Lower leg skin (tissue), 3 donors: ENCODE measurements around the gene VWA8.

Experiments
- POLR2A ChIP-seq, 2 donors: fragments of 450-650 bp; IDR thresholded peaks; one replicate each; pipeline ENCODE4 v1.6.1; 2016 to 2017; ENCODE audit warnings: antibody characterized with exemption in 2 of 2, mild to moderate bottlenecking in 1 of 2, moderate library complexity in 1 of 2
- TF ChIP-seq, protein P1 (sequence below), 3 donors: fragments of 450-650 bp; IDR thresholded peaks; one replicate each; pipeline ENCODE4 v1.5.1; 2016; ENCODE audit warnings: antibody characterized with exemption in 3 of 3, mild to moderate bottlenecking in 3 of 3, moderate library complexity in 2 of 3

DNA sequence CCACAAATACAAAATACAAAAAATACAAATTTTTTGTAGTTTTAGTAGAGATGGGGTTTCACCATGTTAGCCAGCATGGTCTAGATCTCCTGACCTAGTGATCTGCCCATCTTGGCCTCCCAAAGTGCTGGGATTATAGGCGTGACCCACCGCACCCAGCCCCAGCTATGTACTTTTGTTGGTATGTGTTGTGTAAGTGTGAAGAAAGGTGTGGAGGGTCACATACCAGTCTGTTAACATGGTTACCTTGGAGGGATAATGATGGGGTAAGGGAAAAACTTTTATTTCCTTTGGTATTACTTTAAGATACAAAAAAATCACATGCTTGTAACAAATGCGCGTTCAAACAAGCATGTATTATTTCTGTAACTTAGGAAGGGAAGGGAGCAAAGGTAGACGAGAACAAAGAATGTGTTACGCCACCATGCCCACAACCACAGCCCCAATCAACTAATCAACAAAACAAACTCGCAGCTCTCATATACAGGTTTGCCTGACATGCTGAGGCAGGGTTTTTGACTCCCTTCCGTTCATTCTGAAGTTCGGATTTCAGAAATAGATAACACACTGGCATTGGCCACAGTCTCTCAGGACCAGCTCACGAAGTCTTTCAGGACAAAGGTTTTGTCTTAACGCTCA lies 13.5 kb upstream of the VWA8 start:
- TF ChIP-seq, protein P1, sequence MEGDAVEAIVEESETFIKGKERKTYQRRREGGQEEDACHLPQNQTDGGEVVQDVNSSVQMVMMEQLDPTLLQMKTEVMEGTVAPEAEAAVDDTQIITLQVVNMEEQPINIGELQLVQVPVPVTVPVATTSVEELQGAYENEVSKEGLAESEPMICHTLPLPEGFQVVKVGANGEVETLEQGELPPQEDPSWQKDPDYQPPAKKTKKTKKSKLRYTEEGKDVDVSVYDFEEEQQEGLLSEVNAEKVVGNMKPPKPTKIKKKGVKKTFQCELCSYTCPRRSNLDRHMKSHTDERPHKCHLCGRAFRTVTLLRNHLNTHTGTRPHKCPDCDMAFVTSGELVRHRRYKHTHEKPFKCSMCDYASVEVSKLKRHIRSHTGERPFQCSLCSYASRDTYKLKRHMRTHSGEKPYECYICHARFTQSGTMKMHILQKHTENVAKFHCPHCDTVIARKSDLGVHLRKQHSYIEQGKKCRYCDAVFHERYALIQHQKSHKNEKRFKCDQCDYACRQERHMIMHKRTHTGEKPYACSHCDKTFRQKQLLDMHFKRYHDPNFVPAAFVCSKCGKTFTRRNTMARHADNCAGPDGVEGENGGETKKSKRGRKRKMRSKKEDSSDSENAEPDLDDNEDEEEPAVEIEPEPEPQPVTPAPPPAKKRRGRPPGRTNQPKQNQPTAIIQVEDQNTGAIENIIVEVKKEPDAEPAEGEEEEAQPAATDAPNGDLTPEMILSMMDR (IDR thresholded peaks at IDR 0.05) = no peak
- TF ChIP-seq POLR2A (IDR thresholded peaks at IDR 0.05) = no peak
